HepG2 (cell line): ENCODE data around the gene KRTAP5-10. TPM values are rescaled to one million over a fixed set of nuclear protein-coding genes. Genes with fewer than 3 reads are reported as not detected.
A peak's percentile ranks its signal among the peaks of the same experiment; 100 is the strongest.

Experiments used
- ATAC-seq: fragments of 200-7000 bp; cut with Tn5 transposase; 3 replicates; pipeline ENCODE4 v1.9.1; 2020; ENCODE audit warnings: mild to moderate bottlenecking, moderate library complexity
- BruUV-seq: library from RNA; stranded (reverse); fragments of 400-500 nt; replicated peaks from 2 replicates; lab custom pipeline; 2021; lab: Mats Ljungman, UMichigan
- CTCF ChIA-PET: fragments of 300-600 bp; formaldehyde crosslinking; extraction: SDS; loops from one replicate; lab custom pipeline; 2021; ENCODE audit warnings: low total read pairs, inconsistent platforms, low intra/inter-chr PET ratio; lab: Yijun Ruan, JAX
- POLR2A ChIA-PET: fragments of 350-600 bp; sonication (Branson Sonifier 250); formaldehyde crosslinking; loops from one replicate; lab custom pipeline; 2020; ENCODE audit warnings: antibody characterized with exemption, inconsistent platforms; lab: Yijun Ruan, JAX
- DNase-seq: peaks from one replicate; pipeline ENCODE4 v3.0.0-alpha.2; 2015; ENCODE audit warnings: low spot score
- FAIRE-seq: peaks from 3 replicates; lab custom pipeline; 2011; peaks lifted over from hg19 to GRCh38; lab: Jason Lieb, UNC
- H2AFZ ChIP-seq: one replicate; pipeline ENCODE4 v1.6.1; 2011; ENCODE audit warnings: low read length, inconsistent platforms
- H3K27ac ChIP-seq: fragments of 300-600 bp; 3 replicates; pipeline ENCODE4 v1.8.0; 2011; ENCODE audit warnings: mixed run types, mild to moderate bottlenecking, mixed read lengths, low read length, inconsistent platforms; ENCODE audit not compliant: insufficient read depth; ENCODE audit errors: extremely low read length
- H3K27me3 ChIP-seq, 2 experiments: fragments of 200-600 bp in 1 of 2; 2 replicates in 1 of 2; 3 replicates in 1 of 2; pipeline versions ENCODE4 v1.6.0 to v1.8.0; 2011; ENCODE audit warnings: low read length in 2 of 2, mild to moderate bottlenecking in 2 of 2, moderate library complexity in 2 of 2, inconsistent platforms in 1 of 2; ENCODE audit not compliant: insufficient read depth in 2 of 2, control insufficient read depth in 1 of 2
- H3K36me3 ChIP-seq, 2 experiments: fragments of 200-600 bp in 1 of 2; replicated peaks in 1 of 2; 2 replicates in 1 of 2; 3 replicates in 1 of 2; pipeline versions ENCODE4 v1.5.1 to v1.8.0; 2011; ENCODE audit warnings: low read length in 2 of 2, inconsistent platforms in 1 of 2; ENCODE audit not compliant: insufficient read depth in 2 of 2, control insufficient read depth in 1 of 2
- H3K4me1 ChIP-seq: 2 replicates; pipeline ENCODE4 v1.5.1; 2012; ENCODE audit warnings: low read length, inconsistent platforms; ENCODE audit not compliant: insufficient read depth
- H3K4me2 ChIP-seq: 2 replicates; pipeline ENCODE4 v1.6.0; 2011; ENCODE audit warnings: low read depth, low read length, inconsistent platforms
- H3K4me3 ChIP-seq, 3 experiments: fragments of 200-600 bp in 1 of 3; sonication (generic), shearing (Covaris generic) in 1 of 3; replicated peaks in 1 of 3; 2 replicates each; pipeline ENCODE4 v1.5.1; 2011 to 2016; ENCODE audit warnings: low read length in 3 of 3, inconsistent platforms in 2 of 3, low read depth in 2 of 3, mild to moderate bottlenecking in 2 of 3, control low read depth in 1 of 3, mixed read lengths in 1 of 3; ENCODE audit not compliant: insufficient read depth in 1 of 3
- H3K79me2 ChIP-seq: one replicate; pipeline ENCODE4 v1.6.1; 2011; ENCODE audit warnings: low read length, inconsistent platforms; ENCODE audit not compliant: insufficient read depth
- H3K9ac ChIP-seq: 2 replicates; pipeline ENCODE4 v1.6.0; 2011; ENCODE audit warnings: mild to moderate bottlenecking, low read depth, low read length, inconsistent platforms; ENCODE audit not compliant: insufficient read depth
- H3K9me3 ChIP-seq: 2 replicates; pipeline ENCODE4 v1.5.1; 2012; ENCODE audit warnings: mild to moderate bottlenecking, low read length
- H4K20me1 ChIP-seq: 2 replicates; pipeline ENCODE4 v1.6.0; 2011; ENCODE audit warnings: inconsistent platforms, mild to moderate bottlenecking, low read length, moderate library complexity; ENCODE audit not compliant: insufficient read depth
- AHDC1 ChIP-seq: sonication (generic); formaldehyde crosslinking; IDR thresholded peaks from 2 replicates; pipeline ENCODE4 v1.5.1; 2020; ENCODE audit warnings: mild to moderate bottlenecking, missing genetic modification reagents, borderline replicate concordance
- HNF1B ChIP-seq: sonication (generic); formaldehyde crosslinking; IDR thresholded peaks from 2 replicates; pipeline ENCODE4 v1.5.1; 2020; ENCODE audit warnings: mild to moderate bottlenecking, moderate library complexity, missing genetic modification reagents
- KDM5B ChIP-seq: sonication (generic); formaldehyde crosslinking; IDR thresholded peaks from 2 replicates; pipeline ENCODE4 v1.4.0; 2020; ENCODE audit warnings: missing genetic modification reagents, mild to moderate bottlenecking, borderline replicate concordance
- PAF1 ChIP-seq: IDR thresholded peaks from 2 replicates; pipeline ENCODE4 v1.6.1; 2016; ENCODE audit warnings: missing genetic modification reagents, missing compliant biosample characterization
- SALL1 ChIP-seq: sonication (generic); formaldehyde crosslinking; IDR thresholded peaks from 2 replicates; pipeline ENCODE4 v1.8.0; 2022; ENCODE audit warnings: mild to moderate bottlenecking, missing genetic modification reagents
- STAG1 ChIP-seq: sonication (generic); formaldehyde crosslinking; IDR thresholded peaks from 2 replicates; pipeline ENCODE4 v1.4.0; 2020; ENCODE audit warnings: missing genetic modification reagents
- ZNF160 ChIP-seq: sonication (generic); formaldehyde crosslinking; IDR thresholded peaks from 2 replicates; pipeline ENCODE4 v1.8.0; 2022; ENCODE audit warnings: mild to moderate bottlenecking, inconsistent platforms, missing genetic modification reagents
- ZNF292 ChIP-seq: sonication (generic); formaldehyde crosslinking; IDR thresholded peaks from 2 replicates; pipeline ENCODE4 v1.8.1; 2022; ENCODE audit warnings: mild to moderate bottlenecking, low read depth, missing genetic modification reagents, borderline replicate concordance
- ZNF687 ChIP-seq: sonication (generic); formaldehyde crosslinking; IDR thresholded peaks from 2 replicates; pipeline ENCODE4 v1.5.1; 2020; ENCODE audit warnings: mild to moderate bottlenecking, missing genetic modification reagents, moderate library complexity
- WGBS: methylation state at CpG from one replicate; pipeline ENCODE4 v1.1.6; 2017; ENCODE audit warnings: low lambda C conversion rate; 5-methylcytosine and 5-hydroxymethylcytosine counted together
- in situ Hi-C: cut with HindIII; loops from 2 replicates; pipeline ENCODE4 v1.10.0; 2017; ENCODE audit warnings: low pct_unique_long_range_greater_than_20kb; ENCODE audit not compliant: extremely low pct_ligation_motif_present
- intact Hi-C: fragments of 100-400 bp; cut with micrococcal nuclease; formaldehyde crosslinking; loops from one replicate; pipeline ENCODE4 v1.10.0; 2022; ENCODE audit not compliant: unreplicated experiment
- polyA plus RNA-seq, 8 experiments: library from polyadenylated mRNA; depleted of rRNA in 3 of 8; stranded (reverse) in 7 of 8; unstranded in 1 of 8; fragments of >200 nt; fragmentation: Illumina TruSeq in 4 of 8; extraction: Trizol in 4 of 8; gene quantifications; 2 replicates each; pipeline versions ENCODE4 v1.2.1 to v1.2.3, GENCODE V29; 2011 to 2016; ENCODE audit warnings: low read depth in 4 of 8, missing spikeins in 1 of 8, mixed read lengths in 1 of 8; ENCODE audit not compliant: insufficient read depth in 1 of 8
- total RNA-seq, 5 experiments: library from RNA; depleted of rRNA; stranded (reverse); fragments of >200 nt; fragmentation: Illumina TruSeq; extraction: Trizol; gene quantifications; 2 replicates each; pipeline ENCODE4 v1.2.3, GENCODE V29; 2016; ENCODE audit warnings: low read depth in 1 of 5

KRTAP5-10 gene
- total and polyA plus RNA-seq, 2 of the 13 experiments (the other 11 are each of a cell fraction or from before 2014, with no cell fraction given) = not detected

- Histone ChIP-seq H3K9me3 (no peaks in the 10 kb centered on the region), H2AFZ (no peak overlapping the region), H4K20me1 (no peaks in the 10 kb centered on the region), H3K4me1 (peaks cover 55% of the 10 kb centered on the region), H3K27me3 (peaks cover 5 to 39% of the 10 kb centered on the region in 2 experiments; a peak in 3 of 5 replicates), H3K4me2 (peak overlapping the region; percentile 47; the same call in 1 of the 2 replicates), H3K79me2 (no peaks in the 10 kb centered on the region), H3K27ac (no peak overlapping the region), H3K36me3 (no peaks in the 10 kb centered on the region), H3K9ac (no peak overlapping the region), H3K4me3 (peak overlapping the region in 1 of 3 experiments; percentile 28; a peak in 1 of 6 replicates)
- DNase-seq (no peak), FAIRE-seq (no peak), ATAC-seq (peak; percentile 68)
- ChIA-PET POLR2A (no interaction called here), CTCF (no interaction called here)
- BruUV-seq = no TSS peak
- WGBS = 23% methylated on average over 4 of the region's 8 CpGs
- intact Hi-C loops (no loop called here), in situ Hi-C loops (no loop called here)
- TF ChIP-seq ZNF687 (CRISPR knock-in tag) (peak; percentile 50), KDM5B (CRISPR knock-in tag) (0 out of 2 replicates have a peak, but pooled peaks have one; percentile 23), SALL1 (CRISPR knock-in tag) (0 out of 2 replicates have a peak, but pooled peaks have one; percentile 34), AHDC1 (CRISPR knock-in tag) (no peak), STAG1 (0 out of 2 replicates have a peak, but pooled peaks have one; percentile 2), ZNF160 (CRISPR knock-in tag) (0 out of 2 replicates have a peak, but pooled peaks have one; percentile 48), ZNF292 (CRISPR knock-in tag) (0 out of 2 replicates have a peak, but pooled peaks have one; percentile 80), HNF1B (CRISPR knock-in tag) (0 out of 2 replicates have a peak, but pooled peaks have one; percentile 31), PAF1 (no peak)
- TF ChIP-seq, all 625 proteins: peak for 7
Observed at GRCh38 chr11:71568704-71569349, 3.5 kb downstream of the KRTAP5-10 start.
